NAMALWA (cell line): ENCODE results near the gene TRIM65.

Source experiments
- DNase-seq: peaks from one replicate; pipeline ENCODE4 v3.0.0-alpha.2; 2015; ENCODE audit warnings: low spot score

The TRIM65 gene, protein sequence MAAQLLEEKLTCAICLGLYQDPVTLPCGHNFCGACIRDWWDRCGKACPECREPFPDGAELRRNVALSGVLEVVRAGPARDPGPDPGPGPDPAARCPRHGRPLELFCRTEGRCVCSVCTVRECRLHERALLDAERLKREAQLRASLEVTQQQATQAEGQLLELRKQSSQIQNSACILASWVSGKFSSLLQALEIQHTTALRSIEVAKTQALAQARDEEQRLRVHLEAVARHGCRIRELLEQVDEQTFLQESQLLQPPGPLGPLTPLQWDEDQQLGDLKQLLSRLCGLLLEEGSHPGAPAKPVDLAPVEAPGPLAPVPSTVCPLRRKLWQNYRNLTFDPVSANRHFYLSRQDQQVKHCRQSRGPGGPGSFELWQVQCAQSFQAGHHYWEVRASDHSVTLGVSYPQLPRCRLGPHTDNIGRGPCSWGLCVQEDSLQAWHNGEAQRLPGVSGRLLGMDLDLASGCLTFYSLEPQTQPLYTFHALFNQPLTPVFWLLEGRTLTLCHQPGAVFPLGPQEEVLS

GRCh38 chr17:75896415-75897159 is at the start of gene TRIM65:
TRIM65 (minus strand) TSS chr17:75896951; CDS start chr17:75896937, 14 bp downstream.
- peak; percentile 78 for DNase-seq

- DNase-seq, result no peak
Measured at GRCh38 chr17:75945211-75945610, 48.5 kb upstream of the TRIM65 start.

DNA sequence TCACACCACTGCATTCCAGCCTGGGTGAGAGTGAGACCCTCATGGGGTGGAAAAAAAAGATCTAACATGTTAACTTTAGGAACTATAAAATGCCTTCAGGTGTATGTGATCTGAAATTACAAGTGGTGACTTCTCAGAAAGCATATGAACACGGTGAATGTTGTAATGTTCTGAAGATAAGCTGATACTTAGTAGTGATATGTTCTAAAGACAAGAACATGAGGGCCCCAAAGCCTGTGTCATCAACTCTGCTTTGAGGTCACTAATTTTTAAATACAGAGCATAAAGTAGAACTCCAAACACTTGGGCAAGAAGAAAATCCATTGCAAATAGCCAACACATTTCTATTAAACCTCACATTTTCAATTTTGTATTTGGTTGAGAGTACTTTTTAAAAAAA is 46.7 kb upstream of the TRIM65 start:
- no peak for DNase-seq

DNA sequence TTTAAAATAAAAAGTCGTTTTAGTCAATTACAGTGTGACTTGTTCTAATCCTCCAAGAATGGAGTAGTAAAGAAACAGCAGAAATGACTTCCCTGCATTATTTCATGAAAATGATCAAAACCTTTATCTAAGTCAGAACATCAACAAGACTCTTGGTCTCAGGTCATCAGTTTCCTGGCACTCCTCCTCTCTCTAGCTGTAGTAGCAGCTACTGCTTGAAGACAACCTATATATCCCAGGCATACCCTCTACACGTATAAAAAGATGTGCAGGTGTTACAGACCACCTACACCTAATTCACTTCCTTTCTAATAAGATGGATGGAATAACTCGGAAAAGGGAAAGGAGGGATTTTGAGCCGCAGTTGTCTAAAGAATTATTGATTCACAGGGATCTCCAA is 45.7 kb upstream of the TRIM65 start:
- no peak for DNase-seq

GRCh38 chr17:75941442-75941819 is 44.7 kb upstream of the TRIM65 start:
- no peak for DNase-seq

- peak; percentile 92 for DNase-seq
Measured at GRCh38 chr17:75940727-75941441, 44.1 kb upstream of the TRIM65 start, which contains the start of gene FBF1. FBF1 (minus strand) TSS chr17:75941042; CDS start chr17:75938149, 2,893 bp downstream.

DNA sequence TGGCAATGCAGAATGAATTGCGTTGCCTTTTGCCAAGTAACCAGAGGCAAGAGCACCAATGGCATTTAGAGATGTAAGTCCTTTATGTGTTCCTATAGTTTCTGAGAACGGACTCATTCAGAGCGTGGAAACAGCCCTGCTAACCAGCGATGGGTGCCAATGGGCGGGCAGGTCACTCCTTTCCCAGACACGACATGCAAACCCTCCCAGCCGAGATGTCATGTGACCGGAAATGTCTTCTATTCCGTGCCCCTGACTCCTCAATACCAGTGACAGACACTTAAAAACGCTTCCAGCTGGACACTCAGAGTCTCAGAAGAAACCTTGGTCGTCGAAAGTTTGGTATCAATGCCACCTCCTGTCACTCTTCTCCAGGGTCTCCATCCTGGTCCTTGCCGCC is 40.9 kb upstream of the TRIM65 start:
- DNase-seq, result no peak

DNA sequence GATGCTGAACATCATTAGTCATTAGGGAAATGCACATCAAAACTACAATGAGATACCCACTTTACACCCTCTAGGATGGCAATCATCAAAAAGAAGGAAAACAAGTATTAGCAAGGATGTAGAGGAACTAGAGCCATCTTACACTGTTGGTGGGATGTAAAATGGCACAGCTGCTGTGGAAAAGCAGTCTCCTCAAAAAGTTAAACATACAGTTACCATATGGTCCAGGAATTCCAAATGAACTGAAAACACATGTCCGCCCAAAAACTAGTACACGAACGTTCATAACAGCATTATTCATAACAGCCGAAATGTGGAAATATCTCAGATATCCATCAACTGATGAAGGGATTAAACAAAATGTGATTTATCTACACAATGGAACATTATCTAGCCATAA is 37.1 kb upstream of the TRIM65 start:
- DNase-seq, result no peak

DNA sequence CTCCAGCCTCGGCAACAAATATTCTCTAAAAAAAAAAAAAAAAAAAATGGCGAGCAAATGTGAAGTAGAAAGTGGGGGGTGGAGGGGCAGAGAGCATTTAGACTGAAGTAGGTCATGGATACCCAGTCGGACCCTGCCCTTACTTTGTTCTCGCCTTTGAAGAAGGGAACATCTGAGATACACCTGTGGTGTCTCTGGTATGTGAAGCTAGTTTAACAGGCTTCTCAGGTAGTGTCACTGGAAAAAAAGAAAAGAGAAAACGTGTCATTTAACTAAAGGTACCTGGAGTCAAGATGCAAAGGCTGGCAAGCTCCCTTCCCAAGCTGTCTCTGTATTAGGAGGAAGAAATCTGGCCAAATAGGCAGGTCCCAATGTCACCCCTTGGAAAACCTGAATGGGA is 36.1 kb upstream of the TRIM65 start:
- no peak for DNase-seq

DNA sequence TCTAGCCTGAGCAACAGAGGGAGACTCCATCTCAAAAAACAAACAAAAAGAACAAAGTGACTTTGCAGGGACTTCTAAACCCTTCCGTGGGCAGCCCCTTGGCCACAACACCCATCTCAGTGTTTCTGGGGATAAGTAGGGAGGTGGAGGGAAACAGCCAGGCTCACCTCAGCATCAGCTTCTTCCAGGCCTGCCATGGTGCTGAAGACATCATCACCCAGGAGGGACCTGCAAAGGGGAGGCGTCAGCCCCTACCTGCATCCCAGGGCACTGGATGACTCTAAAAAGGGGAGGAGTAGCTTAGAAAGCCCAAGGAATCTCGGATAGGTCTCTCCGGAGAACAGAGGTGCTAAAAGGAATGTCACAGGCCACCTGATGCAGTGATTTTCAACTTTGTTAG is 34.3 kb upstream of the TRIM65 start:
- no peak for DNase-seq

DNA sequence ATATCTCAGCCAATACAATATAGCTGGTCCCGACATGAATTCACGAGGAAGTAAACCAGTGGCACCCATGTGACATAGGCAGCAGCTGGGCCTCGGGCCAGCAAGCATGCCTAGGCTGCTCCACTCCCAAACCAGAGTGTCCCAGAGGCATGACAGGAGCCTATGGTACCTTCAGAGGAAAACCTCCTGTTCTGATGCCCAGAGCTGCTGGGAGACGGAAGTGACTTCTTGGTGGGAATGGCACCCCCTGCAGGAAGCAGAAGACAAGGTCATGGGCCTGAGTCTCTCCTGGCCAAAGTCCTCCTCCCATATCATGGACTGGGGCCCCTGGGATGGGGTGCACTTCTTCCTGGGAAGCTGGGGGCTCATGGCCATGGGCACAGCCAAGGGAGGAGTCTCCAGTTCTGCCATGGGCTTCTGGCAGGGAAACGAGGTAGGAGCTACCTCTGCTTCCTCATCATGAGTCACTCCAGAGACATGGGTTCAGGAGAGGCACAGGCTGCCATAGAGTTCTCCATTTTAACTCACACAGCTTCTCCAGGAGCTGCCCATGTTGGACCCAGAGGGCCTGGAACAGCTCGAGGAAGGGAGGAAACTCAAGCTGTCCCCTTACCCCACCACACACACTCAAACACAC is 30.7 kb upstream of the TRIM65 start:
- peak; percentile 51 for DNase-seq

DNA sequence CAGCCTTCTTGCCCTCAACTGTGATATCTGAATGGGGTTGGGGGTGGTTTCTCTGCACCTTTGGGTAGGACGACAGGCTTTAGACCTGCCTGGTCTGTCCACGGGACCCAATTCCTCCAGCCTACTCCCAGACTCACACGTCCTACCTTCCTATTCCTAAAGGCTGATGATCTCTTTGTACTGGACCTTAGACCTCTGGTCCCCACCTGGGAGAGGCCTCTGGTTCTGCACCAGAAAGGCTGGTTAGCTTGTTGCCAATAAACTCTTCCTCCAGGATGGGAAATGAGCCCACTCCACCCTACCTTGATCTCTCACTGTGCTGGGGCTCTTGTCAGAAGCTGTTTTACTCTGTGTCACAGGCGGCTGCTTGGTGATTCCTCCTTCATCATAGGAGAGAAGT is 29.7 kb upstream of the TRIM65 start:
- DNase-seq, result no peak

- no peak for DNase-seq
Measured at GRCh38 chr17:75925912-75926311, 29.2 kb upstream of the TRIM65 start.

DNA sequence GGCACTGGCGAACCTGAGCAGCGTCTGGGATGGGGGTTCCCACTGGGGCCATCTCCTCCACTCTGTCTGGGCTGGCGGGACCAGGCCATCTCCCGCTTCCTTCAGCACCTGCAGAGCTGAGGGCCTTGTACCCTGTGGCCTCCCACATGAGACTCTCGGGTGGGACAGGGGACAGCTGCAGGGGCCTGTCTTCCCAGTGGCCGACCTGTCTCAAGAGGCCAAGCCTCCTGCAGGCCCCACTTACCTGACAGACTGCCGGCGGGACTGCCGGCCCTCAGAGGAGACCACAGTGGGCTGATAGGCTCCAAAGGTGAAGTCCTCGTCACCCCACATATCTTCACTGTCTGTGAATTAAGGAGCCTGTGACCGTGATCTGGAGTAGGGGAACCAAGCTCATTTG is 28.4 kb upstream of the TRIM65 start:
- DNase-seq, result no peak

- no peak for DNase-seq
Measured at GRCh38 chr17:75922963-75923874, 26.5 kb upstream of the TRIM65 start.

DNA sequence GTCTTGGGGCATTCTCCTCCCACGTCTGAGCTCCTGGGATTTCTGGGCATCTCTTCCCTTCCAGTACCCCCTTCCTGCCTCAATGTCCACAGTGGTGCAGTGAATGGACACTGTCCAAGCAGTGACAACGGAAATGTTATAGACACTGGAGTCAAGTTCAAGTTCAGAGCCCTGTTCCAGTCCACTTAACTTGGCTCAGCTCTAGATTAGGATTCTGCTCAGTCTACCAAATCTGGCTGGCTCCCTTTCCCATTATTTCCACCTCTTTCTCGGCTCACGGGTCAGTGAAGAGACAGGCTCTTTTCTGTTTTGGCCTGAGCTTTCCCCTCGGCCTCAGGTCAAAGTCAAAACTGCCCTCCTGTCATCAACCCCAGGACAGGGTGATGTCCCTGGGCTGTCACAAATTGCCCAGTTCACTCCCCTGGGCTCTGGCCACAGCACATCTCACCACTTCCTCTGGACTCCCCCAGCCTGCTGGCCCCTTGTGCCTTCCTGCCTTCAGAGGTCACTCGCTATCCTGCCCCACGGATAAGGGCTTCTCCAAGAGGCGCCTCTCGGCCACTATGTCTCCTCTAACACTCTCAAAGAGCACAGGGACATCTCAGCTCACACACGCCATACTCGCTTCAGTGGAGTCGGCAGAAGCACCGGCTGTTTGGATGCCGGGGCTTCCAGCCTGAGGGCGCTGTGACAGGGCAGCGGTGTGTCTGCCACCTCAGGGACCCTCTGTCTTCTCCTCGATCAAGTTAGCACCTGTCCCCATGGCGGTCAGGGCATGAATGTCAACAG is 25.6 kb upstream of the TRIM65 start:
- no peak for DNase-seq

DNA sequence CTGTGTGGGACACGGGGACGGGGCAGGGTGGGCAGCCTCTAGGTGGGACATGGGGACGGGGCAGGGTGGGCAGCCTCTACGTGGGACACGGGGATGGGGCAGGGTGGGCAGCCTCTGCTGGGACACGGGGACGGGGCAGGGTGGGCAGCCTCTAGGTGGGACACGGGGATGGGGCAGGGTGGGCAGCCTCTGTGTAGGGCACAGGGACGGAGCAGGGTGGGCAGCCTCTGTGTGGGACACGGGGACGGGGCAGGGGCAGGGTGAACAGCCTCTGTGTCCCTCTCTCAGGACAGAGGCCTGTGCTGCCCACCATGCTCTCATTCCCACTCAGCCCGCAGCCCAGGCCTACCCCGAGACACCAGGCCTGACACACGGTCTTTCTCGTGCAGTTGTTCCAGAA is 24.8 kb upstream of the TRIM65 start:
- DNase-seq, result no peak

GRCh38 chr17:75920045-75920560 is 23.4 kb upstream of the TRIM65 start:
- no peak for DNase-seq

- DNase-seq, result no peak
Measured at GRCh38 chr17:75919611-75920010, 22.9 kb upstream of the TRIM65 start.

DNA sequence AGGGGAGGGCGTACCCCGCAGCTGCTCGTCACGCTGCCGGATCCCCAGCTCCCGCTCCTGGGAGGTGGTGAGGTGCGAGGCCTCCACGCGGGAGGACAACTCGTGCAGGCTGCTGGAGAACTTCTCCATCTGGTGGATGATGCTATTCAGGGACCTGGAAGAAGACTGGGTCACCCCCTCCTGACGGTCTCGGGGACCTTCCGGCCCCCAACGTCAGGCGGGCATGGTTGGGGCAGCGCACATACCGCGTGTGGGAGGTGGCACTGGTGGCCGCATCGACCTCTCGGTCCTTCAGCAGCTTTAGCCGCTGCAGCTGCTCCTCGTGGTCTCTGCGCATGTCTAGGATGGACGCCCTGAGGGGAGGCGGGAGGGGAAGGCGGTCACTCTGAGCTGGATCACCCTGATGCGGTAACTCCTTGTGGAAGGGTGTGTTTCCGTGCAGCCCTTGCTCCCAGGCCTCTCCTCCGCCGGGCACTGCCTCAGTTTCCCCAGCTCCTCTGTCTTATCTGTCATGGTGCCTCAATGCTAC is 21.2 kb upstream of the TRIM65 start:
- no peak for DNase-seq
